ENCODE data around the gene KCNG2.
"Not testable (repeated sequence)": the region's sequence is repeated elsewhere in the genome, so short reads cannot be mapped to it uniquely, and the experiment has no call there.

The KCNG2 gene

DNA sequence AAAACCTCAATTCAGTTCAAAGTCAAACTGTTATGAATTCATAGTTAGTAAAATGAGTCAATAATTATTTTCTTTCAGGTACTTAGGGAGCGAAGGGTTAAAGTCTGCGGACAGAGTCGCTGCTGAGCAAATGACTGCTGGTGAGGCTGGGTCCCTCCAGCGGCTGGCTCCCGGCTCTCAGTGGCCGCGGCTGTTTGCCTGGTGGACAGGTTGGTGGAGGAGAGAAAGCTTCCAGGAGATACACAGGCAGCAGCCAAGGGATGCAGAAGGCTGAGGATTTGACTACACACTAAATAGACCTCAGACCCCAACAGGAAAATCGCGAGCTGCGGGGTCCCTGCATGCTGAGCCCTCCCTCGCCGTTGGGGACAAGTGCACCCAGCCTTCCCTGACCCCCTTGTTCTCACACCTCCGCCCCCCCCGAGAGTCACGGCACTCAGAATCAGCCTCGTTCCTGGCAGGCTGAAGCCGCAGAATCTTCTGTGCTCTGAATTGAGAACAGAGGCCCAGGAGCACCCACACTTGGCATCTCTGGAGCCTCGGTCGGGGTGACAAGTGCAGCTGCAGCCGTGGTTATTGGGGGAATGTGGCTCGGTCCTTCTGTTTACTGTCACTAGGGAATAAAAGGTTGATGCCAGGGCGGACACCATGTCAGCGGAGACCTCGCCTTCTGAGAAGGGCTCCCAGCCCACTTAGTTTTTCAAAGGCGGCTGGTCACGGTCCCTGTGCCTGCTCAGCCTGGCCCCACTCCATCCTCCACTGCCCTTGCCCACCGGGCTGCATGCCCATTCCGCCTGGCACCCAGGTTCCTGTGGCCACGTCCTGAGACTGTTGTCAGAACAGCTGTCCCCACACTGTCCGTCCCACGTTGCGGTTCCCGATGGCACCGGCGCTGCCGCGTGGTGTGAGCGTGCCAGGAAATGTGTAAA lies 79.7 kb downstream of the KCNG2 start:
- Histone ChIP-seq H3K9me3 (ENCODE audit: control insufficient read depth in 2 of 2, low read length in 2 of 2) (no peaks in the 10 kb centered on the region), H3K27ac (ENCODE audit: low read depth in 2 of 2, low read length in 2 of 2) (no peak overlapping the region), H3K4me1 (ENCODE audit: control insufficient read depth in 2 of 2, insufficient read depth in 2 of 2, low read length in 2 of 2) (no peaks in the 10 kb centered on the region), H3K9ac (ENCODE audit: low read depth in 1 of 2, low read length in 2 of 2) (no peak overlapping the region), H3K4me3 (ENCODE audit: low read length in 2 of 2) (no peak overlapping the region), H3K27me3 (ENCODE audit: control insufficient read depth in 2 of 2, insufficient read depth in 2 of 2, low read length in 2 of 2) (no peaks in the 10 kb centered on the region), H3K36me3 (ENCODE audit: control insufficient read depth in 2 of 2, insufficient read depth in 2 of 2, low read length in 2 of 2) (no peaks in the 10 kb centered on the region)

DNA sequence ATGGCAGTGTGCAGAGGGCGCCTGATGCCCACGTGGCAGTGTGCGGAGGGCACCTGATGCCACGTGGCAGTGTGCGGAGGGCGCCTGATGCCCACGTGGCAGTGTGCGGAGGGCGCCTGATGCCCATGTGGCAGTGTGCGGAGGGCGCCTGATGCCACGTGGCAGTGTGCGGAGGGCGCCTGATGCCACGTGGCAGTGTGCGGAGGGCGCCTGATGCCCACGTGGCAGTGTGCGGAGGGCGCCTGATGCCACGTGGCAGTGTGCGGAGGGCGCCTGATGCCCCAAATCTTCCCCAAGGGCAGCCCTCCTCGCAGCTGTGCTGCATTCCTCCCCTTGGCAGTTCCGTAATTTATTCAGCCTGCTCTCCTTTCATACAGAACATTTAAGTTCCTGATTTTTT lies 80.5 kb downstream of the KCNG2 start:
- not testable (repeated sequence) for H3K9me3 ChIP-seq (ENCODE audit: control insufficient read depth in 2 of 2, low read length in 2 of 2); H3K9ac ChIP-seq (ENCODE audit: low read depth in 1 of 2, low read length in 2 of 2); H3K27ac ChIP-seq (ENCODE audit: low read depth in 2 of 2, low read length in 2 of 2); H3K27me3 ChIP-seq (ENCODE audit: control insufficient read depth in 2 of 2, insufficient read depth in 2 of 2, low read length in 2 of 2); H3K4me3 ChIP-seq (ENCODE audit: low read length in 2 of 2); H3K4me1 ChIP-seq (ENCODE audit: control insufficient read depth in 2 of 2, insufficient read depth in 2 of 2, low read length in 2 of 2); H3K36me3 ChIP-seq (ENCODE audit: control insufficient read depth in 2 of 2, insufficient read depth in 2 of 2, low read length in 2 of 2)

DNA sequence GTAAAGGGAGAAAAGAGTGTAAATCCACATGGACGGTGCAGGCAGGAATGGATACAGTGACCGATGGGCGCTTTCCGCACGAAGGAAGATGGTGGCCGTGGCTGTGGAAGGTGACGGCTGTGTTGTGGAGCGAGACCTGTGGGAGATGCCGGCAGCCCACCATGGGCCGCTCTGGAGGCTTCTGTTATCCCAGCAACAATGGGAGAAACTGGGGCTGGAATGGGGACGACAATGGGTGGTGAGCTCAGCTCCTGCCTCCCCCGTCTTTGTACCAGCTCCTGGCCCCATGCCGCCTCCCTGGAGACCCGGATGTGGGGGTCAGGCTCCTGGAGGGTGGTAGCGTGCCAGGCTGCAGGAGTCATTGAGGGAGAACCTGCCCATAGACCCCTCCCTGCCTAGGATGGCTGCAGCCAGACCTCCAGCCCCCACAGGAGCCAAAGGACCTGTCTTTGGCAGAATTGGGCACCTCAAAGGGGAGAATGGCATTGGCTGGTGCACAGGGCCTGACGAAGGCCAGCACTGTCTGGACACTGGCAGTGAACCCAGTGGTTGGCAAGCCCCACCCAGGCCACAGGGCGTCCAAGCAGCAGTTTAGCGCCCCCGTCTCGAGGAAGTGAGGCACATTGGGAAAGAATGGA lies 81.1 kb downstream of the KCNG2 start:
- H3K4me3 ChIP-seq (ENCODE audit: low read length in 2 of 2): no peak overlapping the region
- no peaks in the 10 kb centered on the region for H3K36me3 ChIP-seq (ENCODE audit: control insufficient read depth in 2 of 2, insufficient read depth in 2 of 2, low read length in 2 of 2)
- H3K27ac ChIP-seq (ENCODE audit: low read depth in 2 of 2, low read length in 2 of 2): no peak overlapping the region
- no peak overlapping the region for H3K9ac ChIP-seq (ENCODE audit: low read depth in 1 of 2, low read length in 2 of 2)
- H3K9me3 ChIP-seq (ENCODE audit: control insufficient read depth in 2 of 2, low read length in 2 of 2): no peaks in the 10 kb centered on the region
- H3K4me1 ChIP-seq (ENCODE audit: control insufficient read depth in 2 of 2, insufficient read depth in 2 of 2, low read length in 2 of 2): no peaks in the 10 kb centered on the region
- H3K27me3 ChIP-seq (ENCODE audit: control insufficient read depth in 2 of 2, insufficient read depth in 2 of 2, low read length in 2 of 2): no peaks in the 10 kb centered on the region

DNA sequence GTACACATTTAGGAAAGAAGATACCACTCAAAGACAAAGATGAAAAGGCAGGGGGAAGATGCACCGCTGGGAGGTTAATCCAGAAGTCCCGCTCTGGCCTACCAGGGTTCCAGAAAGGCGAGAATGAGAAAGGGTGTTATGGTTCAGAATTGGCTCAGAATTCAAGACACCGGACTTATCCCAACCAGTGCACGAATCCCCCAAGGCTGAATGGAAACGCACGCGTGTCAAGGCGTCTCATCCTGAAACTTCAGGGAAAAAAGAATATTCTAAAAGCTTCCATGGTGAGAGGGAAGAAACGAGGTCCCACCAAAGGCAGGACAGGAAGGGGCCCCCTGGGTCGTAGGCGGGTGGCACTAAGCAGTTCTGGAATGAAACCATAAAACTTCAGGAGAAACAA lies 81.8 kb downstream of the KCNG2 start:
- no peak overlapping the region for H3K27ac ChIP-seq (ENCODE audit: low read depth in 2 of 2, low read length in 2 of 2)
- no peaks in the 10 kb centered on the region for H3K27me3 ChIP-seq (ENCODE audit: control insufficient read depth in 2 of 2, insufficient read depth in 2 of 2, low read length in 2 of 2)
- no peak overlapping the region for H3K4me3 ChIP-seq (ENCODE audit: low read length in 2 of 2)
- H3K36me3 ChIP-seq (ENCODE audit: control insufficient read depth in 2 of 2, insufficient read depth in 2 of 2, low read length in 2 of 2): no peaks in the 10 kb centered on the region
- no peaks in the 10 kb centered on the region for H3K9me3 ChIP-seq (ENCODE audit: control insufficient read depth in 2 of 2, low read length in 2 of 2)
- H3K4me1 ChIP-seq (ENCODE audit: control insufficient read depth in 2 of 2, insufficient read depth in 2 of 2, low read length in 2 of 2): no peaks in the 10 kb centered on the region
- H3K9ac ChIP-seq (ENCODE audit: low read depth in 1 of 2, low read length in 2 of 2): no peak overlapping the region

DNA sequence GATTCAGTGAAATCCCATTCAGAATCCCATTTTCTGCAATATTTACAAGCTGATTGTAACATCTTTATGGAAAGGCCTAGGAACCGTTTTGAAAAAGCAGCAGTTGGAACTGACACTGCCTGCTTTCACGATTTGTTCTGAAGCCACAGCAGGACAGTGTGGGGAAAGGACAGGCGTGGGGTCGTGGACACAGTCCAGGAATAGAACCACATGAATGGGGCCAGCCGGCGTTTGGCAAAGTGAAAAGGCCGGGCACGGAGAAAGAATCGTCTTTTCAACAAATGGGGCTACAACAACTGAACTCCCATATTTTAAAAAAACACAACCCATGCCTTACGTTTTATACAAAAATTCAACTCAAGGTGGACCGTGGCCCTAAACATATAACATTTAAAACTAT lies 84.0 kb downstream of the KCNG2 start:
- no peak overlapping the region for H3K27ac ChIP-seq (ENCODE audit: low read depth in 2 of 2, low read length in 2 of 2)
- H3K4me3 ChIP-seq (ENCODE audit: low read length in 2 of 2): no peak overlapping the region
- H3K4me1 ChIP-seq (ENCODE audit: control insufficient read depth in 2 of 2, insufficient read depth in 2 of 2, low read length in 2 of 2): no peaks in the 10 kb centered on the region
- no peaks in the 10 kb centered on the region for H3K9me3 ChIP-seq (ENCODE audit: control insufficient read depth in 2 of 2, low read length in 2 of 2)
- H3K9ac ChIP-seq (ENCODE audit: low read depth in 1 of 2, low read length in 2 of 2): no peak overlapping the region
- H3K27me3 ChIP-seq (ENCODE audit: control insufficient read depth in 2 of 2, insufficient read depth in 2 of 2, low read length in 2 of 2): no peaks in the 10 kb centered on the region
- H3K36me3 ChIP-seq (ENCODE audit: control insufficient read depth in 2 of 2, insufficient read depth in 2 of 2, low read length in 2 of 2): no peaks in the 10 kb centered on the region

DNA sequence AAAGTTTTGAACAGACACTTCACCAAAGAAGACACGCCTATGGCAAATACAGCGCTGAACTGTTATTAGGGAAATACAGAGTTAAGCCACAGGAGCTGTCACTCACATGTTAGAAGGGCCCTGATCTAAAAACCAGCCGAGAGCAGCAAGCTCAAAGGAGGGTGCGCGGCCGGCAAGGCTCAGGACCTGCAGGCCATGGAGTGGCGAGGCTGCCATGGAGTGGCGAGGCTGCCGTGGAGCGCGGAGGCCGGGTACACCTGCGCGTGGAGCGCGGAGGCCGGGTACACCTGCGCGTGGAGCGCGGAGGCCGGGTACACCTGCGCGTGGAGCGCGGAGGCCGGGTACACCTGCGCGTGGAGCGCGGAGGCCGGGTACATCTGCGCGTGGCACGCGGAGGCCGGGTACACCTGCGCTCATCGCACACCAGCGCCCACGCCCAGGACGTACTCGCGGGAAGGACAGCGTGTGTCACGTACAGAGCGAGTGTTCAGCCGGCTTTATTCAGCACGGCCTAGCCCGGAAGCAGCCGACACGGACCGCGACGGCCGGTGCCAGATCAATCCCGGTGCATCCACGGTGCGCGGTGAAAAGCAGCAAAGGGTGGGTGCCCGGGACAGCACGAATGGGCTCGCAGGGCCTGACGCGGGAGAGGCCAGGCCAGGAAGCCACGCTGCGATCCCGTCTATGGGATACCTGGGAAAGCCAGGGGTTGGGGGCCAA lies 84.9 kb downstream of the KCNG2 start:
- no peaks in the 10 kb centered on the region for H3K4me1 ChIP-seq (ENCODE audit: control insufficient read depth in 2 of 2, insufficient read depth in 2 of 2, low read length in 2 of 2)
- no peaks in the 10 kb centered on the region for H3K9me3 ChIP-seq (ENCODE audit: control insufficient read depth in 2 of 2, low read length in 2 of 2)
- no peak overlapping the region for H3K27ac ChIP-seq (ENCODE audit: low read depth in 2 of 2, low read length in 2 of 2)
- H3K27me3 ChIP-seq (ENCODE audit: control insufficient read depth in 2 of 2, insufficient read depth in 2 of 2, low read length in 2 of 2): no peaks in the 10 kb centered on the region
- H3K36me3 ChIP-seq (ENCODE audit: control insufficient read depth in 2 of 2, insufficient read depth in 2 of 2, low read length in 2 of 2): no peaks in the 10 kb centered on the region
- H3K4me3 ChIP-seq (ENCODE audit: low read length in 2 of 2): no peak overlapping the region
- H3K9ac ChIP-seq (ENCODE audit: low read depth in 1 of 2, low read length in 2 of 2): no peak overlapping the region

DNA sequence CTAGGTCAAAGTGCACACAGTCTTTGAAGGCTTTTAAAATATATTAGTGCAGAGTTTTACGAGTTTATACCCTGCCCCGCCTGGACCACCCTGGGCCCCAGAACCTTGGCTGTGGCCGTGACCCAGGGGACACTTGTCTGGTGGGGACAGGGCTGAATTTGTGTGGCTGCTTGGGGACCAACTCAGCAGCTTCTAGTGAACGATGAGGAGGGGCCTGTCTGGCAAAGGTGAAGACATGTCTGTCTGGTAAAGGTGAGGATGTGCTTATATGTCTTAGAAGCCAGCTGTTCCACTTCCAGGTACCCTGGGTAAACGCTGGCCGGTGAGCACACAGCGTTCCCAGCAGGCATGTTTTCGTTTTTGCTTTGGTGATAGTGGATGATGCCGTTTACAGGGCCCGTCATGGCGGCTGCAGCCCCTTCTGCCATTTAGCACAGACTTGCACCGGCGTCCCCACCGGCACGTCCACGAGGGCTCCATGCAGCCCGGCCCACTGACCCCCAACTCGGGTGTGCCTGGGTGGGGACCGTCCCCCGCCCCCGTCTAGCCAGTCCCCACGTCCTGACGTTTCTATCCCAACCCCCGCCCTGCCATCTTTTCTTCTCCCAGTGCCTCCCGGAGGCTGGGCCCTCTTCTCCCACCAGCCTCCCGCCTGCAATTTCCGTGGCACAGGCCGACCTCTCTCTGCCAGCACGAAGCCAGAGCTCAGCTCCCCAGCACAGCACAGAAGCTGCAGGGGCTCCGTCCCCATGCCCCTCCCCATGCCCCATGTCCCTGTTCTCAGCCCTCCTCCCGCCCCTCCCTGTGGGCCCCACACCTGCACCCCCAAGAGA lies 85.9 kb downstream of the KCNG2 start:
- Histone ChIP-seq H3K27ac (ENCODE audit: low read depth in 2 of 2, low read length in 2 of 2) (no peak overlapping the region), H3K9me3 (ENCODE audit: control insufficient read depth in 2 of 2, low read length in 2 of 2) (no peaks in the 10 kb centered on the region), H3K27me3 (ENCODE audit: control insufficient read depth in 2 of 2, insufficient read depth in 2 of 2, low read length in 2 of 2) (no peaks in the 10 kb centered on the region), H3K36me3 (ENCODE audit: control insufficient read depth in 2 of 2, insufficient read depth in 2 of 2, low read length in 2 of 2) (no peaks in the 10 kb centered on the region), H3K4me1 (ENCODE audit: control insufficient read depth in 2 of 2, insufficient read depth in 2 of 2, low read length in 2 of 2) (no peaks in the 10 kb centered on the region), H3K4me3 (ENCODE audit: low read length in 2 of 2) (no peak overlapping the region), H3K9ac (ENCODE audit: low read depth in 1 of 2, low read length in 2 of 2) (no peak overlapping the region)

DNA sequence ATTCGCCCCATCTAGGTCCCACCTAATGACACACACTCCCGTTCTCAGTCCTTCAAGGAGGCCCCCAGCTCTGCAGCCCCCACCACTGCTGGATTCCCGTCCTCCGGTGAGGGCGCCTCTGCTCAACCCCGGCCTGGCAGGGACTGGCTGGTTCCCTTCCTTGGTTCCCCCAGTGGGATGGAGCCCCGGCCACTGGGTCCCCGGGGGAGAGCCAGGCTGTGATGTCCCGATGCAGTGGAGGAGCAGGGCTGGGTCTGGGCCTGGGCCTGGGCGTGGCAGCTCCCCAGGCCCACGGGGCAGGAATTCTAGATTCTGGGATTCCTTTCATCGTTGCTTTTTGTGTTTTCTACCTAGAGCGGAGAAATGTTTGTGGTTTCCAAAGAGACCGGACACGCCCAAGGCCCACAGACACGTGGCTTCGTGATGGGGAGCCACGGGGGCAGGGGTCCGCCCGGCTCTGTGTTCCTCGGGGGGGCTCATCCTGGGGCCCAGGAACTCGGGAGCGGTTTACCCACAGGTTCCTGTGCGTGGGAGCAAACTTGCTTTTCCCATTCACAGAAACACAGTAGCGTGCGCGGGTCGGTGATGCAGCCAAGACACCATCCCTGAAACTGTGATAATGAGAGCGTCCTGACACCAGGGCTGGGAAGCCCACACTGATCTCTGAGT lies 86.7 kb downstream of the KCNG2 start:
- H3K36me3 ChIP-seq (ENCODE audit: control insufficient read depth in 2 of 2, insufficient read depth in 2 of 2, low read length in 2 of 2): no peaks in the 10 kb centered on the region
- H3K4me3 ChIP-seq (ENCODE audit: low read length in 2 of 2): no peak overlapping the region
- H3K27ac ChIP-seq (ENCODE audit: low read depth in 2 of 2, low read length in 2 of 2): no peak overlapping the region
- no peaks in the 10 kb centered on the region for H3K27me3 ChIP-seq (ENCODE audit: control insufficient read depth in 2 of 2, insufficient read depth in 2 of 2, low read length in 2 of 2)
- no peak overlapping the region for H3K9ac ChIP-seq (ENCODE audit: low read depth in 1 of 2, low read length in 2 of 2)
- peaks cover 0 to 1% of the 10 kb centered on the region in 2 donors for H3K9me3 ChIP-seq (ENCODE audit: control insufficient read depth in 2 of 2, low read length in 2 of 2)
- H3K4me1 ChIP-seq (ENCODE audit: control insufficient read depth in 2 of 2, insufficient read depth in 2 of 2, low read length in 2 of 2): no peaks in the 10 kb centered on the region

DNA sequence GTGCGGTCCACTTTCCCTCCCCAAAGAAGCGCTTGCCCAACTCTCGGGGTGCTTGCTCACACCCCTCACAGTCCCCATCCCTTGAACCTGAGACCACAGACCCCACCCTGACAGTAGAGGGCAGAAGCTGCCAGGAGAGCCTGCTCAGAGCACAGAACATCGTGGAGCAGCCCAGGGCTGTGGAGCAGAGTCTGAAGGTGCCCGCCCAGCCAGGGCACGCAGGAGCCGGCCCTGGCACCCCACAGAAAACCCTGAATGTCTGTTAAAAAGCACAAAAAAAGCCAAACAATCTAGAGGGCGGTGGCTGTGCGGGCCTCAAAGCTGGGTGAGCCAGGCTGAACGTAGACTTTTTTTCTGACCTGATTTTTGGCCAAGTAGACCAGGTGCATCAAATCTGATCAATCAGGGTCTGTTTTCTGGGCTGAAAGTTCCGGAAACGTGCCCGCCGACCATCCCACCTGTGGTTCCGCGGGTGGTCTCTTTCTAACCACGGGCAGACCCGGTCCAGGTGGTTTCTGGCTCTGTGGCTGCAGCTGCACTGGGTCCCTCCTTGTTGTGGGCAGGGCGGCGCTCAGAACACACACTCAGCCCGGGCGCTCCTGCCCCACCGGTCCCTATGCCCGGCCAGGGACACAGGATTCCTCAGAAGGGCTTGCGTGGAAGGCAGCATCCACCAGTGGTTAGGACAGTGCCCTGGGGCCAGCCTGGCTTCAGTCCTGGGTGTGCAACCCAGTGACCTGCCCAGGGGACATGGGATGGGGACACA lies 87.4 kb downstream of the KCNG2 start:
- Histone ChIP-seq H3K27ac (ENCODE audit: low read depth in 2 of 2, low read length in 2 of 2) (no peak overlapping the region), H3K36me3 (ENCODE audit: control insufficient read depth in 2 of 2, insufficient read depth in 2 of 2, low read length in 2 of 2) (no peaks in the 10 kb centered on the region), H3K27me3 (ENCODE audit: control insufficient read depth in 2 of 2, insufficient read depth in 2 of 2, low read length in 2 of 2) (no peaks in the 10 kb centered on the region), H3K9ac (ENCODE audit: low read depth in 1 of 2, low read length in 2 of 2) (no peak overlapping the region), H3K4me1 (ENCODE audit: control insufficient read depth in 2 of 2, insufficient read depth in 2 of 2, low read length in 2 of 2) (no peaks in the 10 kb centered on the region), H3K4me3 (ENCODE audit: low read length in 2 of 2) (no peak overlapping the region), H3K9me3 (ENCODE audit: control insufficient read depth in 2 of 2, low read length in 2 of 2) (peaks cover 0 to 8% of the 10 kb centered on the region in 2 donors)

Measured in mucosa of rectum (tissue), 2 donors.